Transverse colon (tissue), 3 donors: ENCODE measurements around the gene ESYT1.

Experiments used
- EP300 ChIP-seq: sonication (generic); formaldehyde crosslinking; IDR thresholded peaks from one replicate; pipeline ENCODE4 v1.6.1; 2017; ENCODE audit warnings: antibody characterized with exemption, low read depth
- TF ChIP-seq, protein P1 (sequence below), 5 experiments: fragments of 200-600 bp in 3 of 5; fragments of 450-650 bp in 2 of 5; sonication (generic) in 3 of 5; IDR thresholded peaks; 1 replicate in 2 of 5; 2 replicates in 3 of 5; pipeline ENCODE4 v1.5.1; 2016 to 2017; ENCODE audit warnings: antibody characterized with exemption in 5 of 5, inconsistent platforms in 3 of 5, mild to moderate bottlenecking in 2 of 5, moderate library complexity in 1 of 5

DNA sequence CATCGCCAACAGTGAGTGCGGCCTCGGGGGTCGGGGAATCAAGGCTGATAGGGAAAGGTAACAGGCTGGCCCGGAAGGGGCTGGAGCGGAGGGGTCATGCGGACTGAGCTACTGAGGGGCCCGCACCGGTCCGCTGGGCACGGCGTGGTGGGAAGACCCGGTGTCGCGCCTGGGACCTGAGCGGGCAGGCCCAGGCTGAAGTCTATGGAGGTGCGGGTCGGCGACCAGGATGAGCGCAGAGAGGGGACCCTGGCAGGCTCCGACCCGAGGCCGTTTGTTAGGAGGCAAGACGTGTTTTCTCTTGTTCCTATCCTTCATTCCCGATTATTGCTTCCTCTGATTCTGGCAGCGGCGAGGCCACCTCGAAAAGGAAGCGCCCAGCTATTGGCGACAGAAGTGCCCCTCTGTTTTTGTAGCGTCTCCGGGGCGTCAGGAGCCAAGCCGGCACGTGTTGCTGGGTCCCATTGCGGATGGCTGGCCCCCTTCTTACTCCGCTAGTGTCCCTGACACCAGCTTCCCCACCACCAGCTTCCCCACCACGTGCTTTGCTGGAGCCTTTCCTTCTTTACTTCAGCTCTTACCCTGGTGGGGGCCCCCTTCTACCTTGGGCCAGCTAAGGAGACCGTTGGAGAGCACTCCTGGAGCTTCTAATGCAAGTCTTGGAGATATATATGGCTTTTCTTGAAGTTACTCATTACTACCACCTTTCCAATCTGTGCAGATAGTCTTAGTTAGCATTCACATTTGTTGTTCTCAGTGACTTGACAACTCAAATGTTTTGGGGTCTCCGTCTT lies 23.1 kb upstream of the ESYT1 start:
- TF ChIP-seq, protein P1, sequence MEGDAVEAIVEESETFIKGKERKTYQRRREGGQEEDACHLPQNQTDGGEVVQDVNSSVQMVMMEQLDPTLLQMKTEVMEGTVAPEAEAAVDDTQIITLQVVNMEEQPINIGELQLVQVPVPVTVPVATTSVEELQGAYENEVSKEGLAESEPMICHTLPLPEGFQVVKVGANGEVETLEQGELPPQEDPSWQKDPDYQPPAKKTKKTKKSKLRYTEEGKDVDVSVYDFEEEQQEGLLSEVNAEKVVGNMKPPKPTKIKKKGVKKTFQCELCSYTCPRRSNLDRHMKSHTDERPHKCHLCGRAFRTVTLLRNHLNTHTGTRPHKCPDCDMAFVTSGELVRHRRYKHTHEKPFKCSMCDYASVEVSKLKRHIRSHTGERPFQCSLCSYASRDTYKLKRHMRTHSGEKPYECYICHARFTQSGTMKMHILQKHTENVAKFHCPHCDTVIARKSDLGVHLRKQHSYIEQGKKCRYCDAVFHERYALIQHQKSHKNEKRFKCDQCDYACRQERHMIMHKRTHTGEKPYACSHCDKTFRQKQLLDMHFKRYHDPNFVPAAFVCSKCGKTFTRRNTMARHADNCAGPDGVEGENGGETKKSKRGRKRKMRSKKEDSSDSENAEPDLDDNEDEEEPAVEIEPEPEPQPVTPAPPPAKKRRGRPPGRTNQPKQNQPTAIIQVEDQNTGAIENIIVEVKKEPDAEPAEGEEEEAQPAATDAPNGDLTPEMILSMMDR (IDR thresholded peaks at IDR 0.05), result no peak
- TF ChIP-seq EP300, result no peak
